Measurements from ENCODE around the gene FOXR1. TPM values are rescaled to one million over a fixed set of nuclear protein-coding genes. Genes with fewer than 3 reads are reported as not detected.
"Not testable (repeated sequence)": the region's sequence is repeated elsewhere in the genome, so short reads cannot be mapped to it uniquely, and the experiment has no call there.

FOXR1 gene
- total RNA-seq, 3 donors from 2014 or later = not detected

- Histone ChIP-seq H3K9me3 (no peaks in the 10 kb centered on the region), H3K36me3 (no peaks in the 10 kb centered on the region), H3K27ac (no peak overlapping the region), H3K4me3 (no peak overlapping the region), H3K27me3 (no peaks in the 10 kb centered on the region), H3K4me1 (no peaks in the 10 kb centered on the region)
- TF ChIP-seq, protein P1, sequence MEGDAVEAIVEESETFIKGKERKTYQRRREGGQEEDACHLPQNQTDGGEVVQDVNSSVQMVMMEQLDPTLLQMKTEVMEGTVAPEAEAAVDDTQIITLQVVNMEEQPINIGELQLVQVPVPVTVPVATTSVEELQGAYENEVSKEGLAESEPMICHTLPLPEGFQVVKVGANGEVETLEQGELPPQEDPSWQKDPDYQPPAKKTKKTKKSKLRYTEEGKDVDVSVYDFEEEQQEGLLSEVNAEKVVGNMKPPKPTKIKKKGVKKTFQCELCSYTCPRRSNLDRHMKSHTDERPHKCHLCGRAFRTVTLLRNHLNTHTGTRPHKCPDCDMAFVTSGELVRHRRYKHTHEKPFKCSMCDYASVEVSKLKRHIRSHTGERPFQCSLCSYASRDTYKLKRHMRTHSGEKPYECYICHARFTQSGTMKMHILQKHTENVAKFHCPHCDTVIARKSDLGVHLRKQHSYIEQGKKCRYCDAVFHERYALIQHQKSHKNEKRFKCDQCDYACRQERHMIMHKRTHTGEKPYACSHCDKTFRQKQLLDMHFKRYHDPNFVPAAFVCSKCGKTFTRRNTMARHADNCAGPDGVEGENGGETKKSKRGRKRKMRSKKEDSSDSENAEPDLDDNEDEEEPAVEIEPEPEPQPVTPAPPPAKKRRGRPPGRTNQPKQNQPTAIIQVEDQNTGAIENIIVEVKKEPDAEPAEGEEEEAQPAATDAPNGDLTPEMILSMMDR (IDR thresholded peaks at IDR 0.05) = no peak
- TF ChIP-seq POLR2AphosphoS5 (IDR thresholded peaks at IDR 0.05) (no peak), POLR2A (IDR thresholded peaks at IDR 0.05) (no peak)
- intact Hi-C loops (cut with DNase I; ENCODE audit: low total_unique reads) = no loop called here
- DNase-seq (ENCODE audit: low spot score in 2 of 2) = no peak
These were observed 16.7 kb downstream of the FOXR1 start for GRCh38 chr11:118988280-118988679.

DNA sequence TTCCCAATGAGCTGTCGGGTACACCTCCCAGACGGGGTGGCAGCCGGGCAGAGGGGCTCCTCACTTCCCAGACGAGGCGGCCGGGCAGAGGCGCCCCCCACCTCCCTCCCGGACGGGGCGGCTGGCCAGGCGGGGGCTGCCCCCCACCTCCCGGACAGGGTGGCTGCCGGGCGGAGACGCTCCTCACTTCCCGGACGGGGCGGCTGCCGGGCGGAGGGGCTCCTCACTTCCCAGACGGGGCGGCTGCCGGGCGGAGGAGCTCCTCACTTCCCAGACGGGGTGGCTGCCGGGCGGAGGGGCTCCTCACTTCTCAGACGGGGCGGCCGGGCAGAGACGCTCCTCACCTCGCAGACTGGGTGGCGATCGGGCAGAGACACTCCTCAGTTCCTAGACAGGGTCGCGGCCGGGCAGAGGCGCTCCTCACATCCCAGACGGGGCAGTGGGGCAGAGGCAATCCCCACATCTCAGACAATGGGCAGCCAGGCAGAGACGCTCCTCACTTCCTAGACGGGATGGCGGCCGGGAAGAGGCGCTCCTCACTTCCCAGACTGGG is 20.0 kb downstream of the FOXR1 start:
- intact Hi-C loops (cut with DNase I; ENCODE audit: low total_unique reads); H3K4me3 ChIP-seq; H3K9me3 ChIP-seq; DNase-seq (ENCODE audit: low spot score in 2 of 2); H3K27me3 ChIP-seq; H3K36me3 ChIP-seq; H3K4me1 ChIP-seq; H3K27ac ChIP-seq: not testable (repeated sequence)

GRCh38 chr11:118996926-118997626 is 25.5 kb downstream of the FOXR1 start:
- H3K27ac ChIP-seq = peak overlapping the region; percentile 81 to 90

DNA sequence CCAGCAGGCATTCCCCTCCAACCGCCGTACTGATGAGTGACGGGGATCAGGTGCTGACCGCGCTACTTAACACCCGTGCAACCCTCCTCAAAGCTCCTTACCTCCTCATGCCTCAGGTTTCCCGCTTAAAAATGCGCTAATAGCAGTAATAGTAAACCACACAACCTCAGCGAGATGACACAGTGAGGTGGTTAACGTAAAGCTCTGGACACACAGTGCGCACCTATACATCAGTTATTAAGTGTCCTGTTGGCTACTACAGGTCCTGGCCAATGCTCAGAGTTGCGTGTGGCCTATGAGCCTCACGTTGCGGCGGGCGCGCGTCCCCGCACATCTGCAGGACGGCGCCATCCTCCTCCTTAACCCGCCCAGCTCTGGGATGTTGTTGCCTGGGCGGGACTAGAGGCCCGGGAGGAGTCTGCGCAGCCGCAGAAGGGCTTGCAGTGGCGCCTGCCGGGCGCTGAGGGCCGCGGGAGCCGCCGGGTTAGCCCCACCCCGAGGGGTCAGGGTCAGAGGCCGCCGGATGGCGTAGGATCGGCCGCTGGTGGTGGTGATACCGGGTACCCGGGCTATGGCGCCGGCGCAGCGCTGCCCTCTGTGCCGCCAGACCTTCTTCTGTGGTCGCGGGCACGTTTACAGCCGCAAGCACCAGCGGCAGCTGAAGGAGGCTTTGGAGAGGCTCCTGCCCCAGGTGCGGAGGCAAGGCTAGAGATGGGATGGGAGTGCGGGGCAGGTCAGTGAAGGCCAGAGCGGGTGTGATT is 26.2 kb downstream of the FOXR1 start, which contains the start of gene CENATAC:
Gene CENATAC (plus strand): TSS at position 512 of the 761 bp plus-strand sequence. CDS start 60 bp downstream, at position 572.
- Histone ChIP-seq H3K4me3 (peak within 1 kb of the TSS; percentile 81 to 83 (median 81)), H3K27ac (peak within 1 kb of the TSS; percentile 81 to 90), H3K27me3 (no peaks in the 10 kb centered on the region), H3K9me3 (no peaks in the 10 kb centered on the region), H3K36me3 (no peaks in the 10 kb centered on the region), H3K4me1 (peaks cover 4 to 6% of the 10 kb centered on the region in 2 donors)
- DNase-seq (ENCODE audit: low spot score in 2 of 2) = peak; percentile 85 to 87
- TF ChIP-seq, protein P1 (IDR thresholded peaks at IDR 0.05) = peak in 2 of 3 donors; percentile 20 to 27
- TF ChIP-seq POLR2AphosphoS5 (IDR thresholded peaks at IDR 0.05) (peak; percentile 62 to 71 (median 68)), POLR2A (IDR thresholded peaks at IDR 0.05) (peak; percentile 48)
- intact Hi-C loops (cut with DNase I; ENCODE audit: low total_unique reads) = loop anchor here (1.0 kb wide), 1 partner anchor 8 kb away; no protein-coding TSS in a partner anchor

More at GRCh38 chr11:118996926-118997626, 25.5 kb downstream of the FOXR1 start:
- H3K27me3 ChIP-seq = no peaks in the 10 kb centered on the region
- intact Hi-C loops (cut with DNase I; ENCODE audit: low total_unique reads) = no loop called here
- TF ChIP-seq, protein P1 (IDR thresholded peaks at IDR 0.05) = no peak
- TF ChIP-seq POLR2AphosphoS5 (IDR thresholded peaks at IDR 0.05) = no peak
- DNase-seq (ENCODE audit: low spot score in 2 of 2) = no peak
- H3K4me1 ChIP-seq = peaks cover 4 to 6% of the 10 kb centered on the region in 2 donors
- H3K4me3 ChIP-seq = peak overlapping the region; percentile 81 to 83 (median 81)
- no peaks in the 10 kb centered on the region for H3K9me3 ChIP-seq
- no peaks in the 10 kb centered on the region for H3K36me3 ChIP-seq

DNA sequence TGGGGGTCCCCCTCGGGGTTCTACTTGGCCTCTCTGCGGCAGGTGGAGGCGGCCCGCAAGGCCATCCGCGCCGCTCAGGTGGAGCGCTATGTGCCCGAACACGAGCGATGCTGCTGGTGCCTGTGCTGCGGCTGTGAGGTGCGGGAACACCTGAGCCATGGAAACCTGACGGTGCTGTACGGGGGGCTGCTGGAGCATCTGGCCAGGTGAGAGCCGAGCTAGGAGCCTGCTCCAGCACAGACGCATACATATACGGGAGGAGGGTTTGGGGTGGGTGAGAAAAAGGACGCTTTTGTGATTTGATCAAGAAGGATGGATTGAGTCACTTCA is 26.8 kb downstream of the FOXR1 start:
- Histone ChIP-seq H3K36me3 (no peaks in the 10 kb centered on the region), H3K9me3 (no peaks in the 10 kb centered on the region), H3K27me3 (no peaks in the 10 kb centered on the region), H3K4me1 (peaks cover 4 to 6% of the 10 kb centered on the region in 2 donors), H3K27ac (peak overlapping the region; percentile 81 to 90), H3K4me3 (peak overlapping the region; percentile 81 to 83 (median 81))
- intact Hi-C loops (cut with DNase I; ENCODE audit: low total_unique reads) = loop anchor here (1.0 kb wide), 1 partner anchor 8 kb away; no protein-coding TSS in a partner anchor
- no peak for DNase-seq (ENCODE audit: low spot score in 2 of 2)
- no peak for TF ChIP-seq POLR2A (IDR thresholded peaks at IDR 0.05)
- TF ChIP-seq POLR2AphosphoS5 (IDR thresholded peaks at IDR 0.05) = no peak
- TF ChIP-seq, protein P1 (IDR thresholded peaks at IDR 0.05) = no peak

Measured in breast epithelium (tissue), 4 donors.